ENCODE data around the gene TENM4. TPM values are rescaled to one million over a fixed set of nuclear protein-coding genes. Genes with fewer than 3 reads are reported as not detected.

Gene TENM4
- total and polyA plus RNA-seq, 2 of the 8 experiments (the other 6 are each of a cell fraction or from before 2014, with no cell fraction given): 3.5 to 7.2 TPM

- Histone ChIP-seq H2BK120ac (replicated peaks; ENCODE audit: low read depth, low read length) (no peak overlapping the region), H3K9me3 (ENCODE audit: insufficient read depth in 2 of 2, low read depth in 1 of 2, low read length in 1 of 2) (no peaks in the 10 kb centered on the region), H3K14ac (ENCODE audit: insufficient read length) (no peak overlapping the region), H4K20me1 (replicated peaks in 1 of 2; ENCODE audit: control insufficient read depth in 1 of 2, insufficient read depth in 2 of 2, low read length in 2 of 2) (no peaks in the 10 kb centered on the region), H3K36me3 (ENCODE audit: control insufficient read depth in 2 of 4, insufficient read depth in 4 of 4, low read length in 3 of 4) (no peaks in the 10 kb centered on the region), H3K79me2 (ENCODE audit: control insufficient read depth in 1 of 2, insufficient read depth in 2 of 2, low read length in 2 of 2) (no peaks in the 10 kb centered on the region), H2BK20ac (ENCODE audit: low read length) (no peak overlapping the region), H3K4me1 (replicated peaks in 1 of 4; ENCODE audit: control insufficient read depth in 3 of 4, insufficient read depth in 4 of 4, low read length in 3 of 4) (no peaks in the 10 kb centered on the region), H4K5ac (ENCODE audit: insufficient read length, low read depth, low read length) (no peak overlapping the region), H3K23ac (ENCODE audit: insufficient read length) (no peak overlapping the region), H3K27ac (ENCODE audit: low read depth, low read length) (no peak overlapping the region), H3K4me3 (ENCODE audit: extremely low read depth in 1 of 4, insufficient read depth in 2 of 4, low read depth in 3 of 4, low read length in 4 of 4) (no peak overlapping the region), H3K56ac (replicated peaks; ENCODE audit: insufficient read length, low read depth, low read length) (no peak overlapping the region), H3K18ac (ENCODE audit: extremely low read depth, low read length) (no peak overlapping the region), H3K9ac (replicated peaks in 1 of 4; ENCODE audit: extremely low read depth in 1 of 4, low read depth in 3 of 4, low read length in 3 of 4) (no peak overlapping the region), H3K79me1 (ENCODE audit: low read depth, low read length) (no peaks in the 10 kb centered on the region), H3K4me2 (ENCODE audit: insufficient read depth in 1 of 2, low read depth in 2 of 2, low read length in 2 of 2) (no peak overlapping the region), H2BK12ac (ENCODE audit: low read depth, low read length) (no peak overlapping the region), H3K23me2 (ENCODE audit: low read depth, low read length) (no peaks in the 10 kb centered on the region), H2BK5ac (ENCODE audit: low read depth, low read length) (no peak overlapping the region), H2BK15ac (ENCODE audit: low read length) (no peak overlapping the region), H3K4ac (replicated peaks; ENCODE audit: insufficient read length, low read depth, low read length) (no peak overlapping the region), H4K8ac (ENCODE audit: extremely low read depth, insufficient read depth, low read length) (no peak overlapping the region), H2AFZ (ENCODE audit: low read length) (no peak overlapping the region), H3K27me3 (replicated peaks in 1 of 4; ENCODE audit: control insufficient read depth in 3 of 4, extremely low read depth in 1 of 4, insufficient read depth in 3 of 4, low read length in 3 of 4) (peaks cover 0 to 1% (median under 1%) of the 10 kb centered on the region in 4 experiments; a peak in 4 of 7 replicates), H2AK5ac (ENCODE audit: low read depth, low read length) (no peak overlapping the region), H4K91ac (replicated peaks; ENCODE audit: insufficient read length, low read length) (no peak overlapping the region)
- TF ChIP-seq SRF (IDR thresholded peaks at IDR 0.05; ENCODE audit: low read depth, low read length) (no peak), ATF3 (IDR thresholded peaks at IDR 0.05; ENCODE audit: insufficient read depth, low read depth, low read length) (no peak), SP2 (IDR thresholded peaks at IDR 0.05; ENCODE audit: low read length) (no peak), GTF2F1 (IDR thresholded peaks at IDR 0.05; ENCODE audit: borderline replicate concordance, low read depth, low read length) (no peak)
- WGBS, 2 experiments (ENCODE audit: extremely low coverage in 1 of 2, insufficient coverage in 1 of 2, insufficient read length in 1 of 2, insufficient replicate concordance in 2 of 2, low coverage in 1 of 2, low lambda C conversion rate in 2 of 2, missing lambda C conversion rate in 1 of 2): 81% methylated on average over 9 of the region's 9 CpGs; no CpG with 5 or more reads in 1 of the 2 experiments
- ChIA-PET CTCF (ENCODE audit: partially characterized antibody) (interaction anchor here (0.7 to 1.6 kb wide), 3 partner anchors 11 to 40 kb away, joined by 3 to 7 read pairs (median 3); no protein-coding TSS in a partner anchor), POLR2A (ENCODE audit: partially characterized antibody) (interaction anchor here (1.3 kb wide), 1 partner anchor 21 kb away, joined by 3 read pairs; no protein-coding TSS in a partner anchor)
- DNase-seq (ENCODE audit: low read depth in 1 of 2, low spot score in 2 of 2) (no peak), FAIRE-seq (no peak)
These were observed 520.5 kb downstream of the TENM4 start for GRCh38 chr11:78920329-78920728.
